NCI-H2107 treated with DMSO at 0.1 percent for 48 hours (cell line): Measurements from ENCODE around the gene ENAH.

ENCODE experiments used
- DNase-seq: peaks from one replicate; lab custom pipeline; 2025; ENCODE audit not compliant: unreplicated experiment; lab: John Stamatoyannopoulos, UW

The ENAH gene

DNA sequence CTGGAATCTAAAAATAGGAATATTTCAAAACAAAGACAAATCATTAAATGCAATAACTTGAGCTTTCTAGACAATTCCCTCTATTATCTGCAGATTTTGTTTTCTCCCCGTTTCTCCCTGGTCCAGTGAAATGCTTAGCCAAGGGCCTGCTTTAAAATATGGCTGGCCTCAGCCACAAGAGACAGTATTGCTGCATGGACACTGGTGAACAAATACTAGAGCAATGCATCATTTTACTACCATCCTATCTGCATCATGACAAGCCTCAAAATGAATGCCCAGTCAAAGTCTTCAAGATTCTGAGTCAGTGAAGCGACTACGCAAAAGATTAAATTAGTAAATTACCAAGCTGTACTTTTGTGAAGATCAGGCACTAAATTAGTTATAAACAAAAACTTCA lies 80.5 kb downstream of the ENAH start:
- no peak for DNase-seq

GRCh38 chr1:225567789-225568188 lies 85.1 kb downstream of the ENAH start:
- no peak for DNase-seq

DNA sequence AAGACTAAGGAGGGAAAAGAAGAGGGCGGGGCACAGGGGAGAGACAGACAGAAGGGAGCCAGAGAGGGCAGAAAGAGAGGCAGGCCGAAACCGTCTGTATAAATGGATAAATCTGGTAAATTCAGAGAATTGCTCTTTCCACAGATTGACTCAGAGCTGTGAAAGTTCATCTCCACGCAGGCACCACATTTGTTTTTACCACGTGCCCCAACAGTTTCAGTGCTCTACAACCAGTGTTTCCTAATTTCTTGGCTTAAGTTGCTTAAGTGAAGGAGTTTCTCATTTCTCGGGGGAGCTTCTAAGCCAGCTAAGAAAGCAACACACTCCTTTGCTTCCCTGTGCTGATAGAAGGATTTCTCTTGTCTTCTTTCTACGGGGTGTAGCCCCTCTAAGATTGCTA lies 87.1 kb downstream of the ENAH start:
- DNase-seq = no peak

GRCh38 chr1:225561675-225562074 lies 91.2 kb downstream of the ENAH start:
- no peak for DNase-seq

DNA sequence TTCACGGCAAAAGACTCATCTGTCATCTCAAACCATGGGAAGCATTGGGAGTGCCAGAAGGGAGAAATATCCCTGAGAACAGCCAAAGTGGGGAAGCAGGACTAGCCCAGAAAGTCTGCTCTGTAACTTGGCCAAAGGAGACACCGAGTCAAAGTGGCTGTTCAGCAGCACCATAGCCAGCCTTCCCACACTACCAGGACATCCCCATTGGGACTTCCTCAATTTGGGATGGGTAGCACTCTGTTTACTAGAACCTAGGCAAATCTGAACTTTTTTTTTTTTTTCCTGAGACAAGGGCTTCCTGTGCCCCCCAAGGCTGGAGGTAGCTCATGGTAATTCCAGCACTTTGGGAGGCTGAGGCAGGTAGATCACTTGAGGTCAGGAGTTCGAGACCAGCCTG lies 93.0 kb downstream of the ENAH start:
- DNase-seq = no peak

DNA sequence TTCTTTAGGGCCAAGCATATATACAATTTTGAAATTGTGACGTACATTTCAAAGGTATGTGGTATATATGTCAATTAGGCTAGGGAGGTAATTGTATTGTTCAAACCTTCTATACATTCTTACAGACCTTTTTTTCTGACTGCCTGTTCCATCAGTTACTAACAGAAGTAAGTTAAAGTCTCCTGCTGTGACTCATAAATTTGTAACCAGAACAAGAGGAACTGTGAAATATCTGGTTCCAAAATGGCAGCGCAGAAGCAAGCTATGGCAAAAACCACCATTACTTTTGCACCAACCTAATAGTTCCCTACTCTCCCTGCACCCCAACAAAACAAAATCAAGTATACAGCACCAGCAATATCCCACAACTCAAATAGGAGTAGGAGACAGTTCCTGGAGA lies 93.6 kb downstream of the ENAH start:
- DNase-seq = no peak

DNA sequence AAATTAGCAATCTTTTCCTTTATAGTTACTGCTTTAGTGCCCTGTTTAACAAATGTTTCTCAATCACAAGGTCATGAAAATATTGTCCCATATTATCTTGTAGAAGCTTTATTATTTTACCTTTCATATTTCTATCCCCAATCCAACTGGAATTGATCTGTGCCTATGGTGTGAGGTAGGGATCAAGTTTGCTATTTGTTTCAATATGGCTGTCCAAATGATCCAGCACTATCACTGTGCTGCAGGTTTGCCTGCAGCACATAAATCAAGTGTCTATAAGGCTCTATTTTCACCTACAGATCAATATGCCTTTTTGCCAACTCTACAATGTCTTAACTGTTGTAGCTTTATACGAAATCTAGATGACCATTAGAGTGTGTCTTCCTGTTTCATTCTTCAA lies 96.2 kb downstream of the ENAH start:
- no peak for DNase-seq

DNA sequence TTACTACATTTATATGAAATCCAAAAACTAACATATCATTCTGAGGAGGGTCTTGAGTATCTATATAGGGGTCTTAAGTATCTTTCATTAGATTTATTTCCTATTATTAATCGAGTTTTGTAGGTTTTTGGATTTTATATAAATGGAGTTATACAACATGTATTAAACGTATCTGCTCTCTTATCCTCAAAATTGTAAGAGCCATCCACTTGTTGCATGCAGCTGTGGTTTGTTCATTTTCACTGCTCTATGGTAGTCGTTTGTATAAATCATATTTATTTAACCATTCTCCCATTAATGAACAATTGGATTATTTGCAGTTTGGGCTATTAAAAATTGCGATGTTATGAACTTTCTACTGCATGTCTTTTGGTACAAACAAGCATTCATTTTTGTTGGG lies 97.1 kb downstream of the ENAH start:
- DNase-seq = no peak

- peak; percentile 33 for DNase-seq
These were observed 98.6 kb downstream of the ENAH start for GRCh38 chr1:225554216-225554812.

GRCh38 chr1:225549821-225550220 lies 103.1 kb downstream of the ENAH start:
- DNase-seq = no peak

DNA sequence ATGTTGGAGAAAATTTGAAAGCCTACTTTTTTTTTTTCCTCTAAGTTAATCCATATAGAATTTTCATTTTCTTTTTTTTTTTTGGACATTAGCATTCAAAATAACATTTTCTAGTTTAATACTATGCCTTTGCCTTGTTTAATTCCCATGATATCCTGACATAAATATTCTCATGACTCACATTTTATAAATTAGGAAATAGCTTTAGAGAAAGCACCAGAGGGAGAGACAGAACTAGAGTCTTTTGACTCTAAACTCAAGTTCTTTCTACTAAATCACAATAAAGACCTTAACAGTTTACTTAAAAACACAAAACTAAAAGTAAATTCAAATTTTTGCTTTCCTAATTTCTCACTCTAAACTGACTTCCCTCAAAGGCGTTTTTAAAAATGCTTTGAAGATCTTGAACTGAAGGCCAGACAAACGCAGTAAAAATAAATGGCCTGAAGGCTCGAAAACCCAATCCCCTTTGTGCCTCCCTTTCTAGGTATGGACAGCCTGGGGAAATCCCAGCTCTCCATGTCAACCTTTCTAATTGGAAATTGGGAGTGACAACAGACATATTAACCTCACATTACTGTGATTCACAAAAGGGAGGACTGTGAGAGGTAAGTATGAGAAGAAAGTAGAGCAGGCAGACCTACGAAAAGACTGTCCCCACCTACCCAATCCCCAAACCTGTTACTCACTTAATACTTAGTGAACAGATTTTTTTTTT lies 104.6 kb downstream of the ENAH start:
- no peak for DNase-seq

- no peak for DNase-seq
These were observed 107.3 kb downstream of the ENAH start for GRCh38 chr1:225545649-225546048.

DNA sequence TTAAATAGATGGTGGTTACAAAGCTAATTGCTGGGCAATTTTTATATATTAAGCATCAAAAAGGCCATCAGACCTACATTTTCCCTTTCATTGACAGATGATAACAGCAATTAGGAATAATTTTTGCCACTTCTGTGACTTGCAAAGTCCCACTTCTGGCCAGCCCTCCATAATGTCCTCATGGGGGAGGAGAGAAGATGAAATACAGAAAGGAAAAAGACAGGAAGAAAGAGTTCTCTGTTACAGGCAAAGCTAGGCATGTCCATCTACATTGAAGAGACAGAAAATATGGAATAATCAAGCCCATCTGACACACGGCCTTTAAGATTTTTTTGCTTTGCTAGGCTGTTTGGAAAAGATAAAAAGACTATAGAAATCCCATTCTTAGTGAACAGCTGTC lies 108.0 kb downstream of the ENAH start:
- DNase-seq = no peak

- no peak for DNase-seq
These were observed 108.7 kb downstream of the ENAH start for GRCh38 chr1:225544263-225544662.

DNA sequence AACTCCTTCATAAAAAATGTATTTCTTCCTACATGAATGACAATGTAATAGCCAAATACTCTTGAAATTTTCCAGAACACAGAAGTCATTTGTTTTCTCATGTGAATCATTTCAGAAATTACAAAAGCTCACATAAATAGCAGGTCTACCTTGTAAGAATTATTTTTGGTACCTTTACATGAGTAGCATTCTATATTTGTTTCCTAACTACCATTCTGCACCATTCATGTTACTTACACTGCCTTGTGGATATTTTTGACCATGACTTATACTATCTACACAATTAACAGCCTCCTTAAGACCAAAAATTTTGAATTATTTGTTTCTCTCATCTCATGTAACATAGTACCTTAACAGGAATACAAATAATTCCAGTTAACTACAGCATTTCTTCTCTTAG lies 109.6 kb downstream of the ENAH start:
- DNase-seq = no peak

DNA sequence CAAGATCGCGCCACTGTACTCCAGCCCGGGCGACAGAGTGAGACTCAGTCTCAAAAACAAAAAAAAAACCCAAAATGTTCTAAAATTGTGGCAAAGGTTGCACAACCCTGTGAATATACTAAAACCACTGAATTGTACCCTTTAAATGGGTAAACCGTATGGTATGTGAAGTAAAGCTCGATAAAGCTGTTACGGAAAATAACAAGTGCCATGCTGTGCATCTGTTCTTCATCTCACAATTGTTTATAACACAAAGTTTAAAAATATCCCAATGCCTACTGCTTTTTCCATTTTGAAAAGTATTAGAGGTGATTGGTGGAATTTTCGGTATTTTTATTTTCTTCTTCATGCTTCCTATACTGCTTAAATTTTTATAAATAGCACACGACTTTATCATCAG lies 111.5 kb downstream of the ENAH start:
- no peak for DNase-seq

DNA sequence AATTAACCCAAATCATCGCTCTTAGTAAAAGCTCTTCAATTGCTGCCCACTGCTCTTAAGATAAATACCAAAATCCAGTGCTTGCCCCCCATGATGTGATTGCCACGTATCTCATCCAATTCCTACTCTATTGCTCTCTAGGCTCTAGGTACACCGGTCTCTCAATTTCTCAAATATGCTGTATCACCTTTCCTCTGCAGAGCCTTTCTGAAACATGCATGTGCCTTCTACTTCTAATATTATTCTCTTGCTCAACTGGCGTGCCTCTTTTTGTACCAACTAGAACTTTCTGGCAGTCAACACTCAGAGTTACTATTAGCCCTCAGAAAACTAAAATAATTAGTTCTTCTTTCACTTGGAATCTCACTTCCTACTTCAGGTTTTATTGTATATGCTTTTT lies 113.3 kb downstream of the ENAH start:
- DNase-seq = no peak

DNA sequence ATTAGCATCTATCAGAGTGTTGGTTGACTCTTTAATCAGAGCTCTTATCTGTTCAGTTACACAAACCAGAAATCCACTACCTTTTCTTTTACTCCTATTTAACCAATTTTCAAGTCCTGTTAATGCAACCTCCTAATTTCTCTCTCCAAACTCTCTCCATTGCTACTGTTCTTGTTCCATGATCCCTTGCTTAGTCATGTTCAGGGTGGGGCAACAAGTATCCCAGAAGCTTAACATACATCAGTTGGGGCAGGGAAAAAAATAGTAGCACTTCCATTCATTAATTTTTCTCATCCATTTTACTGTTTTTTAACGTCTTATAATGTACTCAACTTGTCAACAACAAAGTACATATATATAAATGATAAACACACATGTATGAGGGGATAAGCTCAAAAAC lies 113.9 kb downstream of the ENAH start:
- no peak for DNase-seq

DNA sequence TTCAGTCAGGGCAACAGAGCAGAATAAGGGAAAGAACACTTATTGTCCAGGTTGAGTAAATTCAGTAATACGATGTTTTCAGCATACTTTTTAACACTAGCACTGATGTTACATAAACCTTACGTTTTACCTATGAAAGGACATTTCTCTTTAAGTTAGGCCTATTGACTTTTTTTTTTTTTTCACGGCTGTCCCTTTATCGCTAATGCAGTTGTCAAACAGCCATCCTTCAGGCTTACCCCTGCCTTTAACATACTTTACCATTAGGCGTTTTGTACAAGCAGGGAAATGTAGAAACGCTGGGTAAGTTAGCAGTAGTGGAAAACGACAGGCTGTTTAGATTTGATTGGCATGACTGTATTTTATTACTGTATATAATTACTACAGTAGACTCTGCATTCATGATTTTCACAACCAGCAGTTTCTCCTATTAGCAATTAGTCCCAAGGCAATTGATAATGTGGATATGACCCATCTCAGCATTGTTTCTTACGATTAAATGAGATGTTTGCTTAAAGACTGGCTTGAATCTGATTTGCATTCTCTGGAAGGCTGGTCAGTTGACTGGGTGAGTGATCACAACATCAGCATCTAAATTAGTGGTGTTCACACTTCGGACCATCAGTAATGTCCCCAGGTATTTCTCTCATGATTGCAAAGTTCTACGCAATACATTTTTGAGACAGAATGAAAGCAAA lies 115.2 kb downstream of the ENAH start:
- DNase-seq = no peak

GRCh38 chr1:225535280-225535679 lies 117.6 kb downstream of the ENAH start:
- DNase-seq = no peak

- DNase-seq = no peak
These were observed 118.2 kb downstream of the ENAH start for GRCh38 chr1:225534772-225535171.

DNA sequence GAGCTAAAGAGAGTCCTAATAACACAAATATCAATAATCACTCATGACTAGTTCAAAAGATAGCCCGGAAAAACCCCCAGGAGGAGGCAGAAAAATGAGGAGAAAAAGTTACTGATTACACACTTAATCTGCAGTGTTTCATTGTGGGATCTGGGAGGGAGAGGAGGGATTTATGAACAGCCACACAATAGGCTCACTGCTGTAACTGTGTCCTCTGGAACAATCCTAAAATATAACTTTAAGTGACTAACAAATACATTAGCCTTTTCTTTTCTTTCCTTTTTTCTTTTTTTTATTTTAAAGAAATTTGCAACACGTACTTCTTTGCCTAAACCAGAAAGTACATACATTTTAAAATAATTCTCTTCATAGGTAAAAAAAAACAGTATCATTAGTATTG lies 118.8 kb downstream of the ENAH start:
- no peak for DNase-seq

GRCh38 chr1:225533238-225533637 lies 119.7 kb downstream of the ENAH start:
- DNase-seq = no peak
